Prostate gland (tissue), 2 donors: ENCODE data around the gene APOH.

Source experiments
- POLR2A ChIP-seq: fragments of 450-650 bp; IDR thresholded peaks from one replicate; pipeline ENCODE4 v1.6.1; 2016; ENCODE audit warnings: antibody characterized with exemption, mild to moderate bottlenecking
- POLR2AphosphoS5 ChIP-seq: sonication (generic); formaldehyde crosslinking; IDR thresholded peaks from one replicate; pipeline ENCODE4 v1.6.1; 2017; ENCODE audit warnings: antibody characterized with exemption
- TF ChIP-seq, protein P1 (sequence below), 4 experiments: fragments of 200-600 bp in 2 of 4; fragments of 450-650 bp in 2 of 4; sonication (generic) in 2 of 4; IDR thresholded peaks; 1 replicate in 3 of 4; 2 replicates in 1 of 4; pipeline ENCODE4 v1.5.1; 2016 to 2019; ENCODE audit warnings: antibody characterized with exemption in 4 of 4, mild to moderate bottlenecking in 2 of 4, moderate library complexity in 2 of 4

DNA sequence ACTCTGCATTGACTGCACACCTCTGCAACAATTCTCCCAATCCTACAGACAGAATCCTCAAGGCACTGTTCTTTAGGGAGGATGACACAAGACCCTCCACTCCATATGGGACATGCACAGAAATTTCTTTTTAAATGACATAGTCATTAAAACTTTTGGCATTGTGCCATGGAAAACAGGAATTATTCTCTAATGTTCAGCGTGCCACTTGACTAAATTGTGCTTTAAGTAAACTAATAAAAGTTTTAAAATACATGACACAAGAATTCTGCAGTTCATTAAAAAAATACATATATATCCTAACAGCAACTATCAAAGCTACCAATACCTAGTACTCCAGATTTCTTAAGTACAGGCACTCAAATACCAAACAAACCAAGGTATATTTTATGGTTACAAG lies 53.3 kb downstream of the APOH start:
- TF ChIP-seq POLR2A: no peak
- TF ChIP-seq, protein P1, sequence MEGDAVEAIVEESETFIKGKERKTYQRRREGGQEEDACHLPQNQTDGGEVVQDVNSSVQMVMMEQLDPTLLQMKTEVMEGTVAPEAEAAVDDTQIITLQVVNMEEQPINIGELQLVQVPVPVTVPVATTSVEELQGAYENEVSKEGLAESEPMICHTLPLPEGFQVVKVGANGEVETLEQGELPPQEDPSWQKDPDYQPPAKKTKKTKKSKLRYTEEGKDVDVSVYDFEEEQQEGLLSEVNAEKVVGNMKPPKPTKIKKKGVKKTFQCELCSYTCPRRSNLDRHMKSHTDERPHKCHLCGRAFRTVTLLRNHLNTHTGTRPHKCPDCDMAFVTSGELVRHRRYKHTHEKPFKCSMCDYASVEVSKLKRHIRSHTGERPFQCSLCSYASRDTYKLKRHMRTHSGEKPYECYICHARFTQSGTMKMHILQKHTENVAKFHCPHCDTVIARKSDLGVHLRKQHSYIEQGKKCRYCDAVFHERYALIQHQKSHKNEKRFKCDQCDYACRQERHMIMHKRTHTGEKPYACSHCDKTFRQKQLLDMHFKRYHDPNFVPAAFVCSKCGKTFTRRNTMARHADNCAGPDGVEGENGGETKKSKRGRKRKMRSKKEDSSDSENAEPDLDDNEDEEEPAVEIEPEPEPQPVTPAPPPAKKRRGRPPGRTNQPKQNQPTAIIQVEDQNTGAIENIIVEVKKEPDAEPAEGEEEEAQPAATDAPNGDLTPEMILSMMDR (IDR thresholded peaks at IDR 0.05): no peak
- TF ChIP-seq POLR2AphosphoS5: no peak
